NCI-H748 treated with DMSO at 0.1 percent for 48 hours (cell line): ENCODE measurements around the gene ENDOD1.

ENCODE experiments used
- DNase-seq: peaks from one replicate; lab custom pipeline; 2025; lab: John Stamatoyannopoulos, UW

Gene ENDOD1

GRCh38 chr11:95175818-95176380 is 86.3 kb downstream of the ENDOD1 start:
- no peak for DNase-seq
